Smooth muscle cell of the brain vasculature (primary cell): ENCODE results near the gene HAND1.

Experiments used
- DNase-seq: peaks from one replicate; pipeline ENCODE4 v3.0.0-alpha.2; 2012; ENCODE audit warnings: low read depth, low spot score

The HAND1 gene

DNA sequence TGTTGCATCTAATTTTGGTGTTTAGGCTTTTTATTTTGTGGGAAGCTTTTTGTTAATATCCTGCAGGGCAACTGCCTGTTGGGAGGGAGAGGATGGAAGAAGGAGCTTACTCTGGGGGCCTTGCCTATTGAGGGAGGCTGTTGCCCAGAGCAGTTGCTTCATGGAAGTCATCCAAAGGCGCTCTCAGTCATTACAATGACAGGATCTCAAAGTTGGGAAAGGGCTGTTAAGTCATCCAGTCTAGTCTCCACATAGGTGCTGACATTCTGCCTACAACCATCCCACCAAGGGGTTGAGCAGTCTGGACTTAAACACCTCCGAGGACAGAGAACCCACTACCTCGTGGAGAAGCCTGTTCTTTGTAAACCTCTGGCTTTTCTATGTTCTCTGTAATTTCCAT, 19.0 kb downstream of the HAND1 start:
- DNase-seq = no peak

DNA sequence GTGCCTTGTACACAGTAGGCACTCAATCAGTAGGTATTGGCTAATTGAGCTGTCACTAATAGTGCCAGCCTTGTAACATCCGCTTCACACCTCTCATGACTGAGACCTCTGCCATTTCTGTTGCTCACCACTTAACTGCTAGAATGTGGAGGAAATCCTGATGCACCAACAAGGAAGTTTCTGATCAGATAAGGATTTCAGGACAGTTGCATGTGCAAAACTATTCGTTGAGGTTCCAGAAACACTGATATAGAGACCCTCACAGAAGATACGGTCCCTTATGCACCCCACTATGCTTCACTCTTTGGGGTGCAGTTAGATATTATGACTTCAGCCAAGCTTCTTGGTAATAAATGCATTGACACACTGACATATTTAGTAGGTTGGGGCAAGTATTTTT, 21.5 kb downstream of the HAND1 start:
- no peak for DNase-seq

DNA sequence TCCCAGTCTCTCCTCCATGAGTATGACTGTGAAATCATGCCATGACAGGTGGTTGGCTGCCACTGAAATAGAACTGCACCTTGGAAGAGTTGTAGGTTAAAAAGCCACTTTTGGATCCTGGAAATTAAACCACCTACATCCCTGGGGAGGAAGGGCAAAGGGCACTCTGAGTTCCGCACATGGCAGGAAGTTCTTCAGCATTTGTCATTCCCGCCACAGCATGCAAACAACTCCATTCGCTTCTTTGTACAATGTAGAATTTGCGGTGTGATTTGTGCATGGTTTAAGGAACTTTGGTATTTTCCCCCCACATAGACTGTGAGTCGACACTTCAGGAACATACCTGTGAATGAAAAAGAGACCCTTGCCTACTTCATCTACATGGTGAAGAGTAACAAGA, 22.4 kb downstream of the HAND1 start:
- DNase-seq = no peak

DNA sequence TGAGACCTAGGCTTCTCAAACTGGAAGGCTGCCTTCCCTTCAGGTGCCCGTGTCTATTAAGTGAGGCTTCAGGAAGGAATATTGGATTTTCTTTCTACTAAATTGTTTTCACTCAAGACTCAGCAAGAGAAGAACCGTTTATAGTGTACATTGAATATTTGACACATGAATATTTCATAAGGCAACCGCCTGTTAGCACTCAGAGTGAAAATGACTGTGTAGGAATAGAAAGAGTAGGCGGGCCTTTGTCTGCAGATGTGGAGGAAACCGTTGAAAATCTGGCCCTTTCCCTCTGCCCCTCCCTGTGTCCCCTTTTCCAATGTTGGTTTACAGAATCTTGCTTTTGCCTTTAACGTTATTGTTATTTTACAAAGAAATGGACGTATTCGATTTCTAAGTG, 26.1 kb downstream of the HAND1 start:
- no peak for DNase-seq

DNA sequence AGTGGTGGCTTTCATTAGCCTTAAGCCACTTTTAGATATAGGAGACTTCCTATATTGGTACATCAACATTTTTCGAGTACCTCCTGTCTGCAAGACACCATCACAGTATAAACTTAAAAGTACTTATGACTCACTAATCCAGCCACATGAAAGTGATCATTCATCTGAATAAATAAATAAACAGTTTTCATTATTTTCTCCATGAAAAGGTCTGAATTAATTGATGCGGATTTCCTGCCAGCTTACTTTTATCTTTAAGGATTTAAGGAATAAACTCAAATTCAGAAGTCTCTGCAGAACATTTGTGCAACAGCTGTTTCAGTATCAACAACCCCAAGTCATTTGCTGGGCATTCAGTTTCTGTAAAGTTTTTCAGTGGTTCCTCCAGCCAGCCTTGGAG, 28.2 kb downstream of the HAND1 start:
- DNase-seq = no peak

DNA sequence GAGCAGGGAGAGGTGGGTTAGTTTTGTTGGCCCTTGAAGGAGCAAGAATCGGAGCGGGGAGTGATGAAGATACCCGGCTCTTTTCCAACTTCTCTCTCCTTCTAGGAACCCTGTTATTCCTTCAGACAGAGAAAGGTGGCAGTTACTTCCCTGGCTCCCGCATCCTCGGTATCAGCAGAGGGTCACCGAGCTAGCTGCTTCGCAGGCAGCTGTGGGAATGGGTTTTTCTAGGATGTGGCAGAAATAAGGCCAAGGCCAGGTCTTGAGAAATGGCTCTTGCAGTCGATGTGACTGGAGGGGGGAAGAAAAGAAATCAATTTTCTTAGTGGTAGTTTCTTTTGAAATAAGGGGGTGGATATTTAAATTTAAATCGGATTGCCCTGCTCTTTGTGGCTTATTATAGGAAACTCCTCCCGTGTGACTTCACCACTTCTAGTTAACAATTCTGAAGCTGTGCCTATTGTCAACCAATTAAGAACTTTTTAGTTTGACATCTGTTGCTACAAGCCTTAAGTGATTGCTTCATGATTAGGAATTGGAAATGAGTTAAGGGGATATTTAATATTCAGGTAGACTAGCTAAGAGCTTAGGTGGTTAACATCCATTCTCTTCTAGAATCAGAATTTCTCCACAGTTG, 30.8 kb downstream of the HAND1 start:
- no peak for DNase-seq

DNA sequence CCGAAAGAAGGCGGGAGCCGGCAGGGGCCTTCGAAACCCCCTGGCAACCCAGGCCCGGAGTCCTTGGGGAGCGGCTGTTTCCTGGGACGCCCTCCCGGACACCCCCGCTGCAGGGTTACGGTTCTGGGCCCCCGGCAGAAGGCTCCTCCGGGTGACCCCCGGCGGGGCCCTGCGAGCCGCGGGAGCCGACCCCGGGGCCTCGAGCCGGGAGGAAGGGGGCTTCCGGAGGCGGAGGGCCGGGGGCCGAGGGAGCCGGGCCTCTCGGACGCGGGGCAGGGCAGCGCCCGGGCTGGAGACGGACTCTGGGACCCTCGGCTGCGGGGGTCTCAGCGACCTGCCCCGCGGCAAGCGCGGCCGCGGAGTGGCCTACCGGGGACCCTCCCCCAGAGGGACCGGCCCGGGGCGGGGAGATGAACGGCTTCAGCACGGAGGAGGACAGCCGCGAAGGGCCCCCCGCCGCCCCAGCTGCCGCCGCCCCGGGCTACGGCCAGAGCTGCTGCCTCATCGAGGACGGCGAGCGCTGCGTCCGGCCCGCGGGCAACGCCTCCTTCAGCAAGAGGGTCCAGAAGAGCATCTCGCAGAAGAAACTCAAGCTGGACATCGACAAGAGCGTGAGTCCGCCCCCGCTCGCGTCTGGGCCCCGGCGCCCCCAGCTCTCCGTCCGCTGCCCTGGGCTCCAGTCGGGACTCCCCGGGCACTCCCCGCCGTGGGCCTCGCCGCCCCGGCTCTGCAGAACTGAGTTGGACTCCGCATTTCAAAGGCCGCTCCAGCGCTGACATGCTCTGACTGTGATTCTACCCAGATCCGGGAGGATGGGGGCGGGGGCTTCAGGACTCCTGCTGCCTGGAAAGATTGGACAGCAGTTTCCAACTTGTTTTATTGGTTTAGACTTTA, 31.6 kb downstream of the HAND1 start:
- peak; percentile 43 for DNase-seq

DNA sequence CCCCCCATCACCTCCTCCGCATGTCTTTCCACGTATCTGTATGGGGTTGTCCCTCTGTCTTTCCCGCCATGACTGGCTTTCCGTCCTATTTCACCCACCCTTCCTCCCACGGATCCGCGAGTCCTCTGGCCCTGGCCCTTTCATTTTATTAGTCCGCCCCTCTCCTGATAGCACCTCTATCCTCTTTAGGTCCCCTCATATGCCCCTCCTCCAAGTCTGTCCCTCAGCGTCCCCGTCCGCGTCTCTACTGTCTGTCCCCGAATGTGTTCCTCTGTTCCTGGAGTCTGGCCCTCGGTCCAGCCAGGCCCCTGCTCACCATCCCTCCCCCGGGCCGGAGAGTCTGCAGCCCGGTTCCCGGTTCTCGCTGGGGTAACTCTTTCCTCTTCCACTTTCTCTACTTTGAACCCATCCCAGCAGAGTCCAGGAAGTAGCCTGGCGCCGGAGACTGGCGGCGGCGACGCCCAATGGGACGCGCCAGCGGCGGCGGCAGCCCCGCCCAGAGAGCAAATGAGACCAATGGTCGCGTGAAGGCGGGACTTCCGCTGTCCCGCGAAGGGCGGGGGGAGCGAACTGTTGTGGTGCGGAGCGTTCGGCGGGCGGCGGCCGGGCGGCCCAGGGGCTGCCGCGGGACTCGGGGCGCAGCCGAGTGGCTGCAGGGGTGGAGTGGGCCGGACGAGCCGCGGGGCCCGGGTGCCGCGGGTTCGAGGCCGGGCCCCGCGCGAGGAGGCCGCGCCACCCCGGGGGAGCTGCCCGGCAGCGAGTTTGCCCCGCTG, 32.4 kb downstream of the HAND1 start, which contains the start of gene SAP30L:
Gene SAP30L, plus strand, starts transcription at position 576 of the 773 bp plus-strand sequence. CDS start 608 bp downstream, outside the sequence.
- DNase-seq = peak; percentile 79

DNA sequence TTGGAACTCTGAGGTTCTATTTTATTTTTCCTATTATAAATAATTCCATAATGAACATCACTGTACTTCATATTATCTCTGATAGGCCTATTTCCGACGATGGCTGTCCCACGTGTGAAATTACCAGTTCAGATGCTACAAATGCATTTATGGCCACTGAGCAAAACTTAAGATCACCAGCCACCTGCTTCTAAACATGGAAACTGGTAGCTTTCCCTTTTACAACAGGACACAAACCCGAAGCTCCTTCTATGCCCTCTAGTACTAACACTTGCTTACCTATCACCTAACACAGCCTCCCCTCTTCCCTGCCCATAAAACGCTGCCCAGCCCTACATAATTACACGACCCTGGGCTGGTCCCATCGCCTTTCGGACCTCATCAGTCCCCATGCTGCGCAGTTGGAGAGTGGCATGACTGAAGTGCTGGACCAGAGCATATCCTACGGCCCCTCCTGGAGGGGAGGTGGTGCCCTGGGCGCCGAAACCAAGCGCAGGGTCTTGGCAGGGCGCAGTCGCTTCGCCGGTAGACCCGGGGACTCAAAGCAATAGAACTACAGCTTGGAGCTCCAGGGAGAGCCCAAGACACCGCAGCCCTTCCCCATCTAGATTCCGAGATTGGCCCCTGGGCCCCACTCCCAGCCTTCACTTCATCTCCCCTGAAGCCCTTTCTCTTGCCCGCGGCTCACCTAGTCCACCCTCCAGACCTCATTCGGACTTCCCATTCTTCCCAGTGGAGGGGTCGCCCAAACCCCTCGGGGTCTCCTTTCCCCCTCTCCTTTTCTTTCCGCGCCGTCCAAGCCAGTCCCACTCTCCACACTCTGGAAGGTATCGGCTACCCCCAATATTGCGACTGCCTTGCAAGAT, 33.2 kb downstream of the HAND1 start:
- no peak for DNase-seq

DNA sequence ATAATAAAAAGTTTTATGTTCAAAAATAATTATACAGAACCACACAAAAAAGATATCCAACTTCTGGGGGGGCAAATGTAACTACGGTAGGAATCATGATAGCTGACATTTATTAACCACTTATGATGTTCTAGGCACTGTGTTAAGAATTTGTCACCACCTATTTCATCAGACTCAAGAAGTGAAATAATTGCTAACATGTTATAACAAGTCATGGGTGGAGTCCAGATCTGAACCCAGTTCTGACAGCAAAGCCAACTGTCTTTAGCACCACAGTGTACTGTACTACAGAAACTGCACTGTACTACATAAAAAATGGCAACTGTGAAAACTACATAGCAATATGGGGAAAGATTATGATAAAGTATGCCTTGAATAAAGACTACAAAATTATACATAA, 35.2 kb downstream of the HAND1 start:
- no peak for DNase-seq

DNA sequence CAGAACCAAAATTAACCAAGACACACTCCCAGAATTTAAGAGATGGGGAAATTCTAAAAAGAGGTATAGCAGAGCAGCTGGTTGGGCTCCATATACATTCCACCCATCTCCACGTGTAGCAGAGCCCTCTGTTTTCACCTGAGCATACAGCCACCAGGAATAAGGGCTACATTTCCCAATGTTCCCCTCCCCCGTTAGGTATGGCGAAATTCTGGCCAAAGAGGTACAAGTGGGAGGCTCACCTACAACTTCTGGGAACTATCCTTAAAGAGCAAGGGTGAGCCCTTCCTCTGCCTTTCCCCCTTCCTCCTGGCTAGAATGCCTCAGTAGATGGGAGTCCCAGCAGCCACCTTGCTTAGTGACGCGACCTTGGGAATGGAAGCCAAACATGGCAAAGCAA, 37.5 kb downstream of the HAND1 start:
- no peak for DNase-seq

DNA sequence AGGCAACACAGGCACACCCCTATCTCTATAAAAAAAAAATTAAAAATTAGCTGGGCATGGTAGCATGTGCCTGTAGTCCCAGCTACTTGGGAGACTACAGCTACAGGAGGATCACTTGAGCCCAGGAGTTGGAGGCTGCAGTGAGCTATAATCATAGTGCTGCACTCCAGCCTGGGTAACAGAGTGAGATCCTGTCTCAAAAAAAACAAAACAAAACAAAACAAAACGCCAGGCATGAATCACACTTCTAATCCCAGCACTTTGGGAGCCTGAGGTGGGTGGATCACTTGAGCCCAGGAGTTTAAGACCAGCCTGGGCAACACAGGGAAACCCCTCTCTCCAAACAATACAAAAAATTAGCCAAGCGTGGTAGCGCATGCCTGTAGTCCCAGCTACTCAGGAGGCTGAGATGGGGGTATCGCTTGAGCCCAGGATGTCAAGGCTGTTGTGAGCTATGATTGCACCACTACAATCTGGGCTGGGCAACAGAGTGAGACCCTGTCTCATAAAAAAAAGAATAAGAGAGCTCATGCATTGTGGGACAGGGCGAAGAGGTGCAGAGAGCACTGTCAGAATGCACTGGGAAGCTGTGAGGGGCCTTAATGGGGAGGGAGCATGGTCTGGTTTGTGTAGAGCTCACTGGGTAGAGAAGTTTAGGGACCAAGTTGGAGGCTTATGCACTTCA, 40.6 kb downstream of the HAND1 start:
- DNase-seq = no peak

DNA sequence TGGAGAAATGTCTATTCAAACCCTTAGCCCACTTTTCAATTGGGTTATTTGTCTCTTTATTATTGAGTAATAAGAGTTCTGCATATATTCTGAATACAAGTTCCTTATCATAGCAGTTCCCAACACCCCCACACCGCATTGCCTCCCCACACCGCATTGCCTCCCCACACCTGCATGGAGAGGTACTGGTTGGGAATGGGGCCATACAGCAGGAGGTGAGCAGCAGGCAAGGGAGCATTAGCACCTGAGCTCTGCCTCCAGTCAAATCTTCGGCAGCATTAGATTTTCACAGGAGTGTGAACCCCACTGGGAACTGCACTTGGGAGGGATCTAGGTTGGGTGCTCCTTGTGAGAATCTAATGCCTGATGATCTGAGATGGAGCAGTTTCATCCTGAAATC, 42.8 kb downstream of the HAND1 start:
- DNase-seq = no peak

DNA sequence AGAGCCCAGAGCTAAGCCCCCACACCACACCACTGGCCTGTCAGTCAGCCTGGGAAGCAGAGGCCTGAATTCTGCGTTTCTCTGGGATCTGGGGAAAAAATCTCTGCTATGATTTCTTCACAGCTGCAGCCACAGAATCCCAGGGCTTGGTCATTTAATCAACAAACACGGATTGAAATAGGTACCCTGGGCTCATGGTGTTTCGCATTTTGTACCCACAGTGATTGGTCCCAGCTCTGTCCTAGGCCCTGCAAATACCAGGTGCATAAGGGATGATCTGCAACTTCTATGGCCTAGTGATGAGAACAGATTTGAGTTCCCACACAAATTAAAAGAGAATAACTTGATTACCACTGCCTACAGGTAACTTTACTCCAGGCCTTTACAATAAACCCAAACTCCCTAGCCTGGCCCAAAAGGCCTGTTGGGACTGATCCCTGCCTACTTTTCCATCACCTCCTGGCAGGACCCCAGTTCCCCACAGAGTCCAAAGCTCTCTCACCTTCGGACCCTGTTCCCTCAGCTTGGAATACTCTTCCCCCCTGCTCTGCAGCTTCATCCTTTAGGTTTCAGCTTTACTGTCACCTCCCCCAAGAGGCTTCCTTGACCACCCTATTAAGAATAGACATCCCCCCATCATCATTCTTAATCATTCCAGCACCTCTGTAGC, 46.9 kb downstream of the HAND1 start:
- DNase-seq = no peak

DNA sequence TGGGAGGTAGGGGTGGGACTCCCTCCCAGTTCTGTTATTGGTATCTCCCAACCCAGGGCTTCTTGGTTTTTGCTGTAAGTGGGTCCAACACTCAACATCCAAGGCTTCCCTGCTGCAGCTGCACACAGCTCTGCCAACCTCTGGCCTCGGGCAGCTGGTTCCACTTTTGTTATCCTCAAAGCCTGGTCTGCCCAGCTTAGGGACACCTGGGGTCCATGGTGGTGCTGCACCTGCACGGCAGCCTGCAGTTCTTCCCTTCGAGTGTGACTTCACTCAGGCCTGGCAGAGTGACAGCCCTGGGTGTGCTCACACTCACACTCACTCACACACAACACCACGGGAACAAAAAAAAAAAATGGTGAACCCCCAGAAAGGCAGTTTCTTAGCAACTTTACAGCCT, 47.6 kb downstream of the HAND1 start:
- no peak for DNase-seq

DNA sequence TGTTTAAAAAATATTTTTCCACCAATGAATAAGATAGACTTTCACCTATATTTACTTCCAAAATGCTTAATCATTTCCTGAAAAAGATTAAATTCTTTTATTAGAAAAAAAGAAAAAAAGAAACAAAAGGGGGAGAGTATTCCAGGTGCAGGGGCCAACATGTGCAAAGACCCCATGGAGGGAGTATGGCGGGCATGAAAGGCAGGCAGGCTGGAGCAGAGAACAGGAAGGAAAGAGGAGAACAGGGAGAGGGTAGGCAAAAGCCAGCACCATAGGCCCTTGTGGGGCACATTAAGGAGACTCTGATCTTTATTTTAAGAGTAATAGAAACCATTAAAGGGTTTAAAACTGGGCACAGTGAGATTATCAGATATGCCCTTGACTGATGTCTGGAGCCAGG, 48.7 kb downstream of the HAND1 start:
- DNase-seq = no peak

DNA sequence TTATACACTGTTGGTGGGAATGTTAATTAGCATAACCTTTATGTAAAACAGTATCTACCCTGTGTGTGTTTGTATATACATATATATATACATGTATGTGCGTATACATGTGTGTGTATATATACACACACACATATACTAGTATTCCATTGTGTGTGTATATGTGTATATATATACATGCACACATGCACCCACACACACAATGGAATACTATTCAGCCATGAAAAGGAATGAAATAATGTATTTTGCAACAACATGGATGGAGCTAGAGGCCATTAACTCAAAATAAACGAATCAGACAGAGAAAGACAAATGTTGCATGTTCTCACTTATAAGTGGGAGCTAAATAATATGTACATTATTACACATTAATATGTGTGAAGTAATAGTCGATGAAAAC, 49.8 kb downstream of the HAND1 start:
- no peak for DNase-seq
